NCI-H2171 treated with DMSO at 0.1 percent for 48 hours (cell line): ENCODE measurements around the gene KCNAB1.
"Not testable (repeated sequence)": the region's sequence is repeated elsewhere in the genome, so short reads cannot be mapped to it uniquely, and the experiment has no call there.

ENCODE experiments used
- DNase-seq: peaks from one replicate; lab custom pipeline; 2025; lab: John Stamatoyannopoulos, UW

The KCNAB1 gene

GRCh38 chr3:156120528-156121251 is at the start of gene KCNAB1:
KCNAB1 (plus strand) TSS chr3:156120578.
- DNase-seq: no peak

DNA sequence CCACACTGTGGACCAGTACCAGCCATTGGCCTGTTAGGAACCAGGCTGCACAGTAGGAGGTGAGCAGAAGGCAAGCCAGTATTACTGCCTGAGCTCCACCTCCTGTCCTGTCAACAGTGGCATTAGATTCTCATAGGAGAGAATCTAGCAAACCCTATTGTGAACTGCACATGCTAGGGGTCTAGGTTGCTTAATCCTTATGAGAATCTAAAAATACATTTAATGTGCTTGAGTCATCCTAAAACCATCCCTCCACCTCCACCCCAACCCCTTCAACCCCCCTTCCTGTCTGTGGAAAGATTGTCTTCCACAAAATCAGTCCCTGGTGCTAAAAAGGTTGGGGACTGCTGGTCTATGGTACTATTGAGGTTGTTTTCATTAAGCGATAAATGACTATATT is 49.3 kb upstream of the KCNAB1 start:
- DNase-seq: no peak

DNA sequence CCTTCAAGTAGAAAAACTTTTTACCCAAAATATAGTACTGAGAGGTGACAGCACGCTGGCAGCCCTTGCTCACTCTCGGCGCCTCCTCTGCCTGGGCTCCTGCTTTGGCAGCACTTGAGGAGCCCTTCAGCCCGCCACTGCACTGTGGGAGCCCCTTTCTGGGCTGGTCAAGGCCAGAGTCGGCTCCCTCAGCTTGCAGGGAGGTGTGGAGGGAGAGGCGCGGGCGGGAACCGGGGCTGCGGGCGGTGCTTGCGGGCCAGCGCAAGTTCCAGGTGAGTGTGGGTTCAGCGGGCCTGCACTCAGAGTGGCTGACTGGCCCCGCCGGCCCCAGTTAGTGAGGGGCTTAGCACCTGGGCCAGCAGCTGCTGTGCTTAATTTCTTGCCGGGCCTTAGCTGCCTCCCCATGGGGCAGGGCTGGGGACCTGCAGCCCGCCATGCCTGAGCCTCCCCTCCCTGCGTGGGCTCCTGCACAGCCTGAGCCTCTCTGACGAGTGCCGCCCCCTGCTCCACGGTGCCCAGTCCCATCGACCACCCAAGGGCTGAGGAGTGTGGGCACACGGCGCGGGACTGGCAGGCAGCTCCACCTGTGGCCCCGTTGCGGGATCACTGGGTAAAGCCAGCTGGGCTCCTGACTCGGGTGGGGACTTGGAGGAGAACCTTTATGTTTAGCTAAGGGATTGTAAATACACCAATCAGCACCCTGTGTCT is 47.3 kb upstream of the KCNAB1 start:
- DNase-seq: not testable (repeated sequence)

DNA sequence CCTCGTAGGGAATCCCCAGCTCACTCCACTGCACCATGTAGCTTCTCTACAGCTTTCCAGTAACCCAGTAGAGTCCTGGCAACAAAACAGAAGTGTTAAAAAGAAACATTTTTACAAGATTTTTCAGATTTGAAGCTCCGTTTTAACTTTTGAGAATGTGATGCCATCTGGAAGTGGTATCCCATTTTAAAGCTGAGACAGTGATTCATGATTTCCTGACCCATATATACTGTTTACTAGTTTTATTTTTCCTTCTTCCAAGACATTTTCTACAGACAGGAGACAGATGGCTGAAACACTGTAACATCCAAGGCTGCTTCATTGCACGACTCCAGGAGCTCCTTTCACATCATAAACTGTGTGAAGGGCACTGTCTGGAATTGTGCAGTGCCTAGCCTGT is 30.3 kb upstream of the KCNAB1 start:
- DNase-seq: no peak

GRCh38 chr3:156093964-156094363 is 26.4 kb upstream of the KCNAB1 start:
- DNase-seq: no peak

GRCh38 chr3:156094391-156094790 is 26.0 kb upstream of the KCNAB1 start:
- no peak for DNase-seq

GRCh38 chr3:156095652-156096051 is 24.7 kb upstream of the KCNAB1 start:
- not testable (repeated sequence) for DNase-seq

- DNase-seq: no peak
Observed at GRCh38 chr3:156098437-156099035, 21.8 kb upstream of the KCNAB1 start.

DNA sequence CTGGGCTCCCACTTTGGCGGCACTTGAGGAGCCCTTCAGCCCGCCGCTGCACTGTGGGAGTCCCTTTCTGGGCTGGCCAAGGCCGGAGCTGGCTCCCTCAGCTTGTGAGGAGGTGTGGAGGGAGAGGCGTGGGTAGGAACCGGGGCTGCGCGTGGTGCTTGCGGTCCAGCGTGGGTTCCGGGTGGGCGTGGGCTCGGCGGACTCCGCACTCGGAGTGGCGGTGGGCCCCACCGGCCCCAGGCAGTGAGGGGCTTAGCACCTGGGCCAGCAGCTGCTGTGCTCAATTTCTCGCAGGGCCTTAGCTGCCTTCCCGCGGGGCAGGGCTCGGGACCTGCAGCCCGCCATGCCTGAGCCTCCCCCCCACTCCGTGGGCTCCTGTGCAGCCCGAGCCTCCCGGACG is 21.0 kb upstream of the KCNAB1 start:
- DNase-seq: not testable (repeated sequence)

- not testable (repeated sequence) for DNase-seq
Observed at GRCh38 chr3:156099984-156100383, 20.4 kb upstream of the KCNAB1 start.

- DNase-seq: no peak
Observed at GRCh38 chr3:156102267-156102931, 18.0 kb upstream of the KCNAB1 start.

DNA sequence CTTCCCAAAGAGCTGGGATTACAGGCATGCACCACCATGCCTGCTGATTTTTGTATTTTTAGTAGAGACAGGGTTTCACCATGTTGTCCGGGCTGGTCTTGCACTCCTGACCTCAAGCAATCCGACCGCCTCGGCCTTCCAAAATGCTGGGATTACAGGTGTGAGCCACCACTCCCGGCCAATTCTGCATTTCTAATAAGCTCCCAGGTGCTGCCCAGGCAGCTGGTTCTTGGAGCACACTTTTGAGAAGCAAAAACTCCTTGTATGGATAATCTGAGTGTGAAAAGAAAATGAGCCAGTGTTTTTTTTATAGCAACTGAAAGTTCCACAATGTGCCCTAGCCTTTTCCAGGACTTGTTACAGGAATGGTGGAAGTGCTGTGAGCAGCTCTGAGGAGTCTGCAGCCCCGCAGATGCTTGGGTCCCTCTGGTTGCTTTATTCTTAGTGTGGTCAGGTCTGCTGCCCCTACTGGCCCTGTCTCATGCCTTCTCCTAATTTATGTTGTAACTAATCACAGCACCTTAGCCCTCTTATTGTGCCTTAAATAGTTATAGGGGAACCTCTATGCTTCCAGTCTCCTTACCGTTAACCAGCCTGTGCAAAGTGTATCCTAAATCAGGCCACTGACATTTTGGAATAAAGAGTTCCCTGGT is 13.5 kb upstream of the KCNAB1 start:
- no peak for DNase-seq

DNA sequence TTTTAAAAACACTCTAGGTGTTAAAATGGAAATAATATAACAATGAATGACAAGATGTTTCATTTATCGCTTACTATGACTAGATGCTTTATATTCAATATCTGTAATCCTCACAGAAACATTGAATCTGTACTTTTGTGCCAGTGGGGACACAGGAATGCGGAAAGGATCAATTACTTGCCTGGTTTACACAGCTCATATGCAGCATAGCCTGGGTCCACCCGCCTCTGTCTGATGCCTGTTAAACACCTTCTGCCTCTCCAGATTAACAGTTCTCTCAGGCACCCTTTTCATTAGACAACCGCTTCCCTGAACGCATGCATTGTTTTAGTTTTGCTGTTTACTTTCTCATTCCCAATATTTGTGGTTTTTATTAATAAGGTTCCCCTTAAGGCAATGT is 12.9 kb upstream of the KCNAB1 start:
- DNase-seq: no peak

DNA sequence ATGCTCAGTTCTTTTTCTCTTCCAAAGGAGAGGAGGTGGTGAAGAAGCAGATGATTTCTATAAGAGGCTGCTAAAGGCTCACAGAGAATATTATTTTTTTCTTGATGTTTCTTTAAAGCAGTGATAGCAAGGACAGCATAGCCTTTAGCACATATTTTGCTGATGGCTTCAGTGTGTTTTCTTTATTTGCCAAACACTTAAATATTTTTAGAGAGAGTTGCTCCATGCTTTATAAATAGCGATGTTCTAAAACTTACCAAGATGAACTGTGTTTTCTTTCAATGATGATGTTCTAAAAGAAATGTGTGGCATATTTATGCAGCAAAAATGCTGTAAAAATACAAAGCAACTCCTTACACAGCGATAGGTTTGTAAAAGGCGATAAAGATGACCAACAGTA is 11.8 kb upstream of the KCNAB1 start:
- no peak for DNase-seq

- DNase-seq: no peak
Observed at GRCh38 chr3:156109989-156110388, 10.4 kb upstream of the KCNAB1 start.

GRCh38 chr3:156126467-156126866 is 6.1 kb downstream of the KCNAB1 start:
- no peak for DNase-seq

DNA sequence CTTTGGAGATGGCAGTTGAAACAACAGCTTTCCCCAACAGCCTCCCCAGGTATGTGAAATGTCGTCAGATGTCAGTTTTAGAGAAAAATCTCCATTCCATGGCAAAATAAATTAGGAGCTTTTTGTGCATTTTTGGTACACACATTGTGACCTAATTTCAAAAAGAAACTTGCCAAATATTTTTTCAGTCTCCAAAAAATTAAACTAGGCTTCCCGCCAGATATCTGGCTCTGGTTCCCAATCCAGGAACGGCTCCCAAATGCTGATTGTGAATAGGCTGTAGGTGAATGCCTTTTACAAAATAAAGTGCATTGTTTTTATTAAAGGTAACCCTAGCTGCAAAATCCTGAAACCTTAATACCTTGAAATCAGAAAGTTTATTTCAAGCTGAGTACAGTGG is 10.9 kb downstream of the KCNAB1 start:
- DNase-seq: no peak

DNA sequence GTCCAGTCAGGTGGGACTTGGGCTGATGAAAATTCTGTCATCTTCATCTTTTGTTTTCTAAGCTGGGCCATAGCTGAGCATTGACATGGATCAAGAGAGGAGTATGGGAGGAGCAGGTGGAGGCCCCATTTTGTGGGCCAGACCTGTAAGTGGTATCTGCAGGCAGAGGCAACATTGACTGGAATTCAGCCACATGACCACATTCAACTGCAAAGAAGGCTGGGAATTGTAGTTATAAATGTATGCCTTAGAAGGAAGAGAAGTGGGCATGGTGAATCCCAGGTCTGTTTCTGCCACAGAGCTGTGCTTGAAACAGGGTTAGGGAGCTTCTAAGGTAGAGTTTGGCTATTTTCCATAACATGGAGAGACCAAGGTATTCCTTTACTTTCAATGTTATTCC is 11.4 kb downstream of the KCNAB1 start:
- no peak for DNase-seq

- DNase-seq: no peak
Observed at GRCh38 chr3:156132313-156132712, 11.9 kb downstream of the KCNAB1 start.

- no peak for DNase-seq
Observed at GRCh38 chr3:156133076-156133475, 12.7 kb downstream of the KCNAB1 start.

DNA sequence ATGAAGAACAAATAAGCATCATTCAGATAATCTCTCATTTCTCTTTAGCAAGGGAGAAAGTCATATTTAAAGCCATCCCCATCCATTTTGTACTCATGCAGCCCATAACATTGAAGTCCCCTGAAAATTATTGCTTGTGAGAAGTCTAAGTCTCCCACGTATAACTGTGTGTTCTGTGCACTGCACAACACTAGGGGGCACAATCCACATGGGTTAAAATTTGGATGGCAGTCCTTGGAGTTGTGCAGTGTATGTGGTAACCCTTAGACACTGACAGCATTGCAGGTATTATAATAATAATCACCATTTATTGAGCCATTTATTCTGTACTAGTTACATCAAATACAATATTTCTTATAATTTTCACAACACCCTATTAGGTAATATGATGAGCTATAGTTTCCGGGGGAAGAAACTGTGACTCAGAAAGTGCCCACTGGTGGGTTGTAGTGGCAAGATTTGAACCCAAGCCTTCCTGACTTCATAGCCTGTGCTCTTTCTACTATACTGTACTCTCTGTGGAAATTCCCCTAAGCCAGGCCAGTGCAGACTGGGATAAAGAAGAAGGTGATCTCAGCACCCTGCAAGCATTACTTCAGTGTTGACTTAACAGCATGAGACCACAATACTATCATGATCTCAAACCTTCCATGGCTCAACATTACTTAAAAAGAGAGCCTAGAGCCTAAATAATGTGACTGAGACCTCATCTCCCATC is 15.7 kb downstream of the KCNAB1 start:
- no peak for DNase-seq

GRCh38 chr3:156137397-156137796 is 17.0 kb downstream of the KCNAB1 start:
- DNase-seq: not testable (repeated sequence)
